Measurements from ENCODE around the gene INAFM2. TPM values are rescaled to one million over a fixed set of nuclear protein-coding genes. Genes with fewer than 3 reads are reported as not detected.

INAFM2 gene
- total and polyA plus RNA-seq, 2 donors (not counting 1 experiment from before 2014, with no cell fraction given): 8.9 to 11.0 TPM

- peaks cover 7% of the 10 kb centered on the region for H3K27me3 ChIP-seq (ENCODE audit: control insufficient read depth, insufficient read depth, low read length)
- H3K9ac ChIP-seq (ENCODE audit: insufficient read depth, low read length): no peak overlapping the region
- H3K79me2 ChIP-seq (ENCODE audit: control insufficient read depth, insufficient read depth, low read length): no peaks in the 10 kb centered on the region
- no peaks in the 10 kb centered on the region for H4K20me1 ChIP-seq (ENCODE audit: control insufficient read depth, extremely low read depth, insufficient read depth, low read length)
- no peak overlapping the region for H3K4me3 ChIP-seq (replicated peaks in 1 of 4; ENCODE audit: control extremely low read depth in 1 of 4, insufficient read depth in 1 of 4, low read depth in 3 of 4, low read length in 4 of 4)
- H3K27ac ChIP-seq (ENCODE audit: insufficient read depth, low read length): no peak overlapping the region
- no peaks in the 10 kb centered on the region for H3K36me3 ChIP-seq (ENCODE audit: control insufficient read depth, insufficient read depth, low read length)
- TF ChIP-seq EZH2 (IDR thresholded peaks at IDR 0.05; ENCODE audit: low read length, missing control alignments) (no peak), CTCF (conservative IDR thresholded peaks at IDR 0.05 in 1 of 2, IDR thresholded peaks at IDR 0.05 in 1 of 2; ENCODE audit: low read depth in 1 of 2, low read length in 2 of 2) (no peak)
- no peak overlapping the region for H3K4me2 ChIP-seq (ENCODE audit: extremely low read depth, insufficient read depth, low read length)
- peaks cover 4% of the 10 kb centered on the region for H3K4me1 ChIP-seq (ENCODE audit: control insufficient read depth, extremely low read depth, insufficient read depth, low read length)
- DNase-seq (ENCODE audit: low read depth in 2 of 2): no peak
- no peaks in the 10 kb centered on the region for H3K9me3 ChIP-seq (ENCODE audit: control insufficient read depth, insufficient read depth, low read depth, low read length)
- no peak overlapping the region for H2AFZ ChIP-seq (ENCODE audit: low read length)
These were observed 5.9 kb upstream of the INAFM2 start for GRCh38 chr15:40317580-40317979.

GRCh38 chr15:40320409-40320808, 3.1 kb upstream of the INAFM2 start:
- no peak for TF ChIP-seq CTCF (conservative IDR thresholded peaks at IDR 0.05 in 1 of 2, IDR thresholded peaks at IDR 0.05 in 1 of 2; ENCODE audit: low read depth in 1 of 2, low read length in 2 of 2)
- no peak for TF ChIP-seq EZH2 (IDR thresholded peaks at IDR 0.05; ENCODE audit: low read length, missing control alignments)
- no peak overlapping the region for H3K27ac ChIP-seq (ENCODE audit: insufficient read depth, low read length)

GRCh38 chr15:40320931-40321371, 2.5 kb upstream of the INAFM2 start:
- Histone ChIP-seq H3K27ac (ENCODE audit: insufficient read depth, low read length) (no peak overlapping the region), H3K4me3 (replicated peaks in 1 of 4; ENCODE audit: control extremely low read depth in 1 of 4, insufficient read depth in 1 of 4, low read depth in 3 of 4, low read length in 4 of 4) (no peak overlapping the region), H2AFZ (ENCODE audit: low read length) (no peak overlapping the region), H3K27me3 (ENCODE audit: control insufficient read depth, insufficient read depth, low read length) (peaks cover 2% of the 10 kb centered on the region), H3K9me3 (ENCODE audit: control insufficient read depth, insufficient read depth, low read depth, low read length) (no peaks in the 10 kb centered on the region), H3K4me2 (ENCODE audit: extremely low read depth, insufficient read depth, low read length) (no peak overlapping the region), H3K9ac (ENCODE audit: insufficient read depth, low read length) (no peak overlapping the region), H3K4me1 (ENCODE audit: control insufficient read depth, extremely low read depth, insufficient read depth, low read length) (peaks cover 12% of the 10 kb centered on the region), H3K79me2 (ENCODE audit: control insufficient read depth, insufficient read depth, low read length) (peaks cover 4% of the 10 kb centered on the region), H4K20me1 (ENCODE audit: control insufficient read depth, extremely low read depth, insufficient read depth, low read length) (no peaks in the 10 kb centered on the region), H3K36me3 (ENCODE audit: control insufficient read depth, insufficient read depth, low read length) (no peaks in the 10 kb centered on the region)
- peak; percentile 60 to 75 for DNase-seq (ENCODE audit: low read depth in 2 of 2)
- TF ChIP-seq CTCF (conservative IDR thresholded peaks at IDR 0.05 in 1 of 2, IDR thresholded peaks at IDR 0.05 in 1 of 2; ENCODE audit: low read depth in 1 of 2, low read length in 2 of 2) (peak; percentile 84 to 93), EZH2 (IDR thresholded peaks at IDR 0.05; ENCODE audit: low read length, missing control alignments) (no peak)

More at GRCh38 chr15:40320409-40320808, 3.1 kb upstream of the INAFM2 start:
- Histone ChIP-seq H2AFZ (ENCODE audit: low read length) (no peak overlapping the region), H3K9me3 (ENCODE audit: control insufficient read depth, insufficient read depth, low read depth, low read length) (no peaks in the 10 kb centered on the region), H3K9ac (ENCODE audit: insufficient read depth, low read length) (no peak overlapping the region), H3K4me3 (replicated peaks in 1 of 4; ENCODE audit: control extremely low read depth in 1 of 4, insufficient read depth in 1 of 4, low read depth in 3 of 4, low read length in 4 of 4) (no peak overlapping the region), H3K36me3 (ENCODE audit: control insufficient read depth, insufficient read depth, low read length) (no peaks in the 10 kb centered on the region), H4K20me1 (ENCODE audit: control insufficient read depth, extremely low read depth, insufficient read depth, low read length) (no peaks in the 10 kb centered on the region), H3K4me2 (ENCODE audit: extremely low read depth, insufficient read depth, low read length) (no peak overlapping the region), H3K79me2 (ENCODE audit: control insufficient read depth, insufficient read depth, low read length) (peaks cover 4% of the 10 kb centered on the region), H3K27me3 (ENCODE audit: control insufficient read depth, insufficient read depth, low read length) (peaks cover 2% of the 10 kb centered on the region), H3K4me1 (ENCODE audit: control insufficient read depth, extremely low read depth, insufficient read depth, low read length) (peaks cover 12% of the 10 kb centered on the region)
- DNase-seq (ENCODE audit: low read depth in 2 of 2): no peak
